Testis (tissue), 3 donors: ENCODE measurements around the gene COL6A5. TPM values are rescaled to one million over a fixed set of nuclear protein-coding genes. Genes with fewer than 3 reads are reported as not detected.
"Not testable (repeated sequence)": the region's sequence is repeated elsewhere in the genome, so short reads cannot be mapped to it uniquely, and the experiment has no call there.

Experiments
- DNase-seq: peaks from one replicate; pipeline ENCODE4 v3.0.0-alpha.2; 2019
- H3K27ac ChIP-seq, 2 donors: fragments of 200-600 bp; sonication (generic); one replicate each; pipeline ENCODE4 v1.5.1; 2019
- H3K27me3 ChIP-seq: fragments of 200-600 bp; sonication (generic); one replicate; pipeline ENCODE4 v1.5.1; 2019
- H3K36me3 ChIP-seq: fragments of 200-600 bp; sonication (generic); one replicate; pipeline ENCODE4 v1.5.1; 2017; ENCODE audit warnings: low read depth; ENCODE audit errors: missing control alignments
- H3K4me1 ChIP-seq: fragments of 200-600 bp; sonication (generic); one replicate; pipeline ENCODE4 v1.5.1; 2019
- H3K4me3 ChIP-seq, 2 donors: fragments of 200-600 bp; sonication (generic); one replicate each; pipeline ENCODE4 v1.5.1; 2017 to 2019
- H3K9me3 ChIP-seq: fragments of 200-600 bp; sonication (generic); one replicate; pipeline ENCODE4 v1.5.1; 2017
- POLR2A ChIP-seq: fragments of 450-650 bp; IDR thresholded peaks from one replicate; pipeline ENCODE4 v1.6.1; 2017; ENCODE audit warnings: antibody characterized with exemption, mild to moderate bottlenecking, moderate library complexity
- whole genome bisulfite sequencing, 2 donors: methylation state at CpG; one replicate each; pipeline ENCODE4 v1.1.5; 2018; 5-methylcytosine and 5-hydroxymethylcytosine counted together
- intact Hi-C: fragments of 100-400 bp; cut with DNase I; formaldehyde crosslinking; loops from one replicate; pipeline ENCODE4 v1.15.1; 2023; ENCODE audit warnings: low total_unique reads
- polyA plus RNA-seq: library from polyadenylated mRNA; stranded (reverse); fragments of 350-450 nt; fragmentation: Illumina TruSeq; extraction: RNeasy Lipid Tissue Mini Kit (QIAGEN cat#74804); gene quantifications from one replicate; pipeline ENCODE4 v1.2.3, GENCODE V29; 2014; ENCODE audit warnings: low read depth, low replicate concordance; ENCODE audit not compliant: insufficient read depth
- total RNA-seq, 2 donors: library from RNA; depleted of rRNA; stranded (reverse); fragments of >200 nt; gene quantifications; one replicate each; pipeline ENCODE4 v1.2.3, GENCODE V29; 2016
- TF ChIP-seq, protein P1 (sequence below), 3 experiments: fragments of 450-650 bp in 2 of 3; fragments of 200-600 bp in 1 of 3; sonication (generic) in 1 of 3; IDR thresholded peaks; one replicate each; pipeline ENCODE4 v1.5.1; 2016 to 2019; ENCODE audit warnings: antibody characterized with exemption in 3 of 3, mild to moderate bottlenecking in 2 of 3, moderate library complexity in 1 of 3

COL6A5 gene
- total and polyA plus RNA-seq, 3 donors from 2014 or later = 1.5 to 2.6 (median 2.0) TPM

- H3K4me3 ChIP-seq = no peak overlapping the region
- H3K9me3 ChIP-seq = no peaks in the 10 kb centered on the region
- H3K36me3 ChIP-seq = no peaks in the 10 kb centered on the region
- H3K27ac ChIP-seq = no peak overlapping the region
- WGBS, 2 donors = 84 to 93% methylated on average over 4 of the region's 4 CpGs
- DNase-seq = no peak
- no peaks in the 10 kb centered on the region for H3K27me3 ChIP-seq
- intact Hi-C loops = no loop called here
- peaks cover 3% of the 10 kb centered on the region for H3K4me1 ChIP-seq
- no peak for TF ChIP-seq POLR2A
- TF ChIP-seq, protein P1, sequence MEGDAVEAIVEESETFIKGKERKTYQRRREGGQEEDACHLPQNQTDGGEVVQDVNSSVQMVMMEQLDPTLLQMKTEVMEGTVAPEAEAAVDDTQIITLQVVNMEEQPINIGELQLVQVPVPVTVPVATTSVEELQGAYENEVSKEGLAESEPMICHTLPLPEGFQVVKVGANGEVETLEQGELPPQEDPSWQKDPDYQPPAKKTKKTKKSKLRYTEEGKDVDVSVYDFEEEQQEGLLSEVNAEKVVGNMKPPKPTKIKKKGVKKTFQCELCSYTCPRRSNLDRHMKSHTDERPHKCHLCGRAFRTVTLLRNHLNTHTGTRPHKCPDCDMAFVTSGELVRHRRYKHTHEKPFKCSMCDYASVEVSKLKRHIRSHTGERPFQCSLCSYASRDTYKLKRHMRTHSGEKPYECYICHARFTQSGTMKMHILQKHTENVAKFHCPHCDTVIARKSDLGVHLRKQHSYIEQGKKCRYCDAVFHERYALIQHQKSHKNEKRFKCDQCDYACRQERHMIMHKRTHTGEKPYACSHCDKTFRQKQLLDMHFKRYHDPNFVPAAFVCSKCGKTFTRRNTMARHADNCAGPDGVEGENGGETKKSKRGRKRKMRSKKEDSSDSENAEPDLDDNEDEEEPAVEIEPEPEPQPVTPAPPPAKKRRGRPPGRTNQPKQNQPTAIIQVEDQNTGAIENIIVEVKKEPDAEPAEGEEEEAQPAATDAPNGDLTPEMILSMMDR (IDR thresholded peaks at IDR 0.05) = no peak
Measured at GRCh38 chr3:130341882-130342281, 3.6 kb upstream of the COL6A5 start.

GRCh38 chr3:130342821-130343661, 2.4 kb upstream of the COL6A5 start:
- intact Hi-C loops = no loop called here
- no peaks in the 10 kb centered on the region for H3K27me3 ChIP-seq
- H3K36me3 ChIP-seq = no peaks in the 10 kb centered on the region
- H3K4me3 ChIP-seq = no peak overlapping the region
- H3K4me1 ChIP-seq = peaks cover 3% of the 10 kb centered on the region
- H3K27ac ChIP-seq = no peak overlapping the region
- H3K9me3 ChIP-seq = no peaks in the 10 kb centered on the region
- 73 to 79% methylated on average over 7 of the region's 7 CpGs for WGBS, 2 donors
- TF ChIP-seq POLR2A = no peak
- TF ChIP-seq, protein P1 (IDR thresholded peaks at IDR 0.05) = no peak
- DNase-seq = no peak

- H3K36me3 ChIP-seq, H3K4me3 ChIP-seq, H3K9me3 ChIP-seq, DNase-seq, H3K27me3 ChIP-seq, H3K27ac ChIP-seq, H3K4me1 ChIP-seq, intact Hi-C loops: not testable (repeated sequence)
- 92 to 93% methylated on average over 2 of the region's 2 CpGs for WGBS, 2 donors
Measured at GRCh38 chr3:130348258-130348657, 2.8 kb downstream of the COL6A5 start.

- TF ChIP-seq, protein P1 (IDR thresholded peaks at IDR 0.05) = no peak
- no peak for TF ChIP-seq POLR2A
- Histone ChIP-seq H3K27ac (no peak overlapping the region), H3K9me3 (no peaks in the 10 kb centered on the region), H3K36me3 (no peaks in the 10 kb centered on the region), H3K4me3 (no peak overlapping the region), H3K4me1 (no peaks in the 10 kb centered on the region), H3K27me3 (no peaks in the 10 kb centered on the region)
- no peak for DNase-seq
- WGBS, 2 donors = 70 to 77% methylated on average over 5 of the region's 5 CpGs
- intact Hi-C loops = no loop called here
Measured at GRCh38 chr3:130354430-130354829, 9.0 kb downstream of the COL6A5 start.

DNA sequence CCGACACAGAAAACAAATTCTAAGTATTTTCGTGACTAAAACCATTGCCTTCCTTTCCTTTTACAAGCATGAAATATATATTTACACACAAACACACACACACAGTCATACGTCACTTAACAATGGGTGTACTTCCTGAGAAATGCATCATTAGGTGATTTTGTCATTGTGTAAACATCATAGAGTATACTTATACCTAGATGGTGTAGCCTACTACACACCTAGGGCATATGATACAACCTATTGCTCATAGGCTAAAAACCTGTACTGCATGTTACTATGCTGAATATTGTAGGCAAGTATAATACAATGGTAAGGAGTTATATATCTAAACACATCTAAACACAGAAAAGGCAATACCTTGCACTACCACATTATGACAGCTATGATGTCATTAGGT, 28.6 kb downstream of the COL6A5 start:
- H3K4me3 ChIP-seq = no peak overlapping the region
- TF ChIP-seq POLR2A = no peak
- TF ChIP-seq, protein P1 (IDR thresholded peaks at IDR 0.05) = no peak
- no peaks in the 10 kb centered on the region for H3K36me3 ChIP-seq
- no peaks in the 10 kb centered on the region for H3K4me1 ChIP-seq
- DNase-seq = no peak
- H3K9me3 ChIP-seq = no peaks in the 10 kb centered on the region
- WGBS, 2 donors = 83 to 87% methylated on average over 3 of the region's 3 CpGs
- no peak overlapping the region for H3K27ac ChIP-seq
- intact Hi-C loops = no loop called here
- no peaks in the 10 kb centered on the region for H3K27me3 ChIP-seq
